ENCODE measurements around the gene LMLN. TPM values are rescaled to one million over a fixed set of nuclear protein-coding genes. Genes with fewer than 3 reads are reported as not detected.
A peak's percentile ranks its signal among the peaks of the same experiment; 100 is the strongest.

The LMLN gene
- total and polyA plus RNA-seq, 2 of the 13 experiments (the other 11 are each of a cell fraction or from before 2014, with no cell fraction given), result 1.2 to 1.8 TPM

DNA sequence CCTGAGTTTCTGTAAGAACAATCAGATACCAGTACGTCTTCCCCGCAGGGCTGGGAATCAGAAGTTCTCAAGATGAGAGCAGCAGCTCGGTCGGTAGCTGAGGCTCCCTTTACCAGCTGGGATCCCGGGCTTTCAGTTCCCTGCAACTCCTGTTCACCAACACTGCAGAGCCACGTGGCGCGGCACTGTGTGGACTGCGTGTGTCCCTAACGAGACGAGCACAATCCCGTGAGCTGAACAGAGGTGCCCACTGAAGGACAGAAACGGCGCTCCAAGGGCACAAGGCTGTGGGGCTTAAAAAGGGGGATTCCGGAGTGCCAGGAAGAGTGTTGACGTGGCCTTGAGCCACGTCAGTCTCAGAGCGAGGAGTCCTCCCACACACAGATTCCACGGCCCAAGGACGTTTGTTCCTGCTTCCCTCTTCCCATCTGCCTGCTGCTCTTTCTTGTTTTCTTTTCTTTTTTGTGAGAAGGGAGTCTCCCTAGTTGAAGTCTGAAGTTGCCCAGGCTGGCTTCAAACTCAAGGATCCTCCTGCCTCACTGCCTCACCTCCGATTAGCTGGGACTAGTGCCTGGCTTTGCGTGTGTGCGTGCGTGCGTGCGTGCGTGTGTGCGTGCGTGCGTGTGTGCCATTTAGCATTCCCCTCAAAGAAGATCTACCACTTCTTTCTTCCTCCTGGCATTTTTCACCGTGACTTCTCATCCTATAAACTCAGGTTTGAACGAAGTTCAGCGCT is 47.1 kb upstream of the LMLN start:
- no peaks in the 10 kb centered on the region for H3K4me1 ChIP-seq (ENCODE audit: insufficient read depth, low read length)
- FAIRE-seq, result no peak
- no peak overlapping the region for H3K9ac ChIP-seq (ENCODE audit: insufficient read depth, low read depth, low read length)
- intact Hi-C loops (cut with micrococcal nuclease; ENCODE audit: unreplicated experiment) (no loop called here), in situ Hi-C loops (cut with HindIII; ENCODE audit: extremely low pct_ligation_motif_present, low pct_unique_long_range_greater_than_20kb) (no loop called here)
- no peaks in the 10 kb centered on the region for H3K79me2 ChIP-seq (ENCODE audit: insufficient read depth, low read length)
- CTCF ChIA-PET (ENCODE audit: low intra/inter-chr PET ratio, low total read pairs), result no interaction called here
- H3K27me3 ChIP-seq (ENCODE audit: control insufficient read depth in 1 of 2, insufficient read depth in 2 of 2, low read length in 2 of 2), result no peaks in the 10 kb centered on the region
- TF ChIP-seq HES4 (CRISPR knock-in tag; IDR thresholded peaks at IDR 0.05; ENCODE audit: borderline replicate concordance) (no peak), KLF9 (CRISPR knock-in tag; IDR thresholded peaks at IDR 0.05; ENCODE audit: low read depth) (no peak), ZNF263 (CRISPR knock-in tag; IDR thresholded peaks at IDR 0.05) (0 out of 2 replicates have a peak, but pooled peaks have one; percentile 41)
- TF ChIP-seq, protein P1, sequence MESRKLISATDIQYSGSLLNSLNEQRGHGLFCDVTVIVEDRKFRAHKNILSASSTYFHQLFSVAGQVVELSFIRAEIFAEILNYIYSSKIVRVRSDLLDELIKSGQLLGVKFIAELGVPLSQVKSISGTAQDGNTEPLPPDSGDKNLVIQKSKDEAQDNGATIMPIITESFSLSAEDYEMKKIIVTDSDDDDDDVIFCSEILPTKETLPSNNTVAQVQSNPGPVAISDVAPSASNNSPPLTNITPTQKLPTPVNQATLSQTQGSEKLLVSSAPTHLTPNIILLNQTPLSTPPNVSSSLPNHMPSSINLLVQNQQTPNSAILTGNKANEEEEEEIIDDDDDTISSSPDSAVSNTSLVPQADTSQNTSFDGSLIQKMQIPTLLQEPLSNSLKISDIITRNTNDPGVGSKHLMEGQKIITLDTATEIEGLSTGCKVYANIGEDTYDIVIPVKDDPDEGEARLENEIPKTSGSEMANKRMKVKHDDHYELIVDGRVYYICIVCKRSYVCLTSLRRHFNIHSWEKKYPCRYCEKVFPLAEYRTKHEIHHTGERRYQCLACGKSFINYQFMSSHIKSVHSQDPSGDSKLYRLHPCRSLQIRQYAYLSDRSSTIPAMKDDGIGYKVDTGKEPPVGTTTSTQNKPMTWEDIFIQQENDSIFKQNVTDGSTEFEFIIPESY (CRISPR knock-in tag; IDR thresholded peaks at IDR 0.05), result 0 out of 2 replicates have a peak, but pooled peaks have one; percentile 16
- TF ChIP-seq, protein P2, sequence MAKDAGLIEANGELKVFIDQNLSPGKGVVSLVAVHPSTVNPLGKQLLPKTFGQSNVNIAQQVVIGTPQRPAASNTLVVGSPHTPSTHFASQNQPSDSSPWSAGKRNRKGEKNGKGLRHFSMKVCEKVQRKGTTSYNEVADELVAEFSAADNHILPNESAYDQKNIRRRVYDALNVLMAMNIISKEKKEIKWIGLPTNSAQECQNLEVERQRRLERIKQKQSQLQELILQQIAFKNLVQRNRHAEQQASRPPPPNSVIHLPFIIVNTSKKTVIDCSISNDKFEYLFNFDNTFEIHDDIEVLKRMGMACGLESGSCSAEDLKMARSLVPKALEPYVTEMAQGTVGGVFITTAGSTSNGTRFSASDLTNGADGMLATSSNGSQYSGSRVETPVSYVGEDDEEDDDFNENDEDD (CRISPR knock-in tag; IDR thresholded peaks at IDR 0.05; ENCODE audit: borderline replicate concordance), result no peak
- 71% methylated on average over 33 of the region's 33 CpGs for WGBS (ENCODE audit: low lambda C conversion rate)
- no peak overlapping the region for H3K27ac ChIP-seq (ENCODE audit: extremely low read length, insufficient read depth, low read length)
- no peak overlapping the region for H3K4me2 ChIP-seq (ENCODE audit: low read depth, low read length)
- H4K20me1 ChIP-seq (ENCODE audit: insufficient read depth, low read length), result no peaks in the 10 kb centered on the region
- H3K36me3 ChIP-seq (replicated peaks in 1 of 2; ENCODE audit: control insufficient read depth in 1 of 2, insufficient read depth in 2 of 2, low read length in 2 of 2), result no peaks in the 10 kb centered on the region
- no TSS peak for BruUV-seq (replicated peaks)
- no peak overlapping the region for H2AFZ ChIP-seq (ENCODE audit: low read length)
- H3K4me3 ChIP-seq (replicated peaks in 1 of 3; ENCODE audit: insufficient read depth in 1 of 3, low read depth in 2 of 3, low read length in 3 of 3), result no peak overlapping the region
- ATAC-seq, result no peak; the same call in 2 of the 3 replicates
- POLR2A ChIA-PET, result no interaction called here
- H3K9me3 ChIP-seq (ENCODE audit: low read length), result no peaks in the 10 kb centered on the region
- no peak for DNase-seq (ENCODE audit: low spot score)

Measured in HepG2 (cell line).